ENCODE measurements around the gene CELSR2. TPM values are rescaled to one million over a fixed set of nuclear protein-coding genes. Genes with fewer than 3 reads are reported as not detected.

The CELSR2 gene
- total and polyA plus RNA-seq, 10 donors: 0.20 to 2.9 (median 1.1) TPM

GRCh38 chr1:109259674-109260557 is 10.6 kb downstream of the CELSR2 start:
- Histone ChIP-seq H3K9me3 (no peaks in the 10 kb centered on the region), H3K27ac (no peak overlapping the region), H3K27me3 (replicated peaks in 1 of 7) (peaks cover 0 to 15% (median 0%) of the 10 kb centered on the region in 7 donors), H3K4me1 (peaks cover 0 to 16% (median 9%) of the 10 kb centered on the region in 6 donors), H3K36me3 (no peaks in the 10 kb centered on the region), H3K4me3 (no peak overlapping the region)
- TF ChIP-seq CTCF (IDR thresholded peaks at IDR 0.05 in 8 of 11, conservative IDR thresholded peaks at IDR 0.05 in 3 of 11) (no peak), POLR2AphosphoS5 (IDR thresholded peaks at IDR 0.05) (no peak), POLR2A (IDR thresholded peaks at IDR 0.05) (no peak)
- no peak for DNase-seq
- intact Hi-C loops (cut with DNase I; ENCODE audit: low total_unique reads): no loop called here
- WGBS, 5 donors: 69 to 86% (median 78%) methylated on average over 7 of the region's 7 CpGs

- Histone ChIP-seq H3K27me3 (replicated peaks in 1 of 7) (peaks cover 0 to 10% (median 0%) of the 10 kb centered on the region in 7 donors), H3K27ac (no peak overlapping the region), H3K9me3 (no peaks in the 10 kb centered on the region), H3K4me1 (peaks cover 0 to 11% (median 7%) of the 10 kb centered on the region in 6 donors), H3K4me3 (no peak overlapping the region), H3K36me3 (no peaks in the 10 kb centered on the region)
- no peak for TF ChIP-seq POLR2AphosphoS5 (IDR thresholded peaks at IDR 0.05)
- TF ChIP-seq CTCF (IDR thresholded peaks at IDR 0.05 in 8 of 11, conservative IDR thresholded peaks at IDR 0.05 in 3 of 11): no peak
- TF ChIP-seq POLR2A (IDR thresholded peaks at IDR 0.05): no peak
- DNase-seq: no peak
- 80 to 97% (median 88%) methylated on average over 9 to 16 of the region's 16 CpGs for WGBS, 5 donors
- intact Hi-C loops (cut with DNase I; ENCODE audit: low total_unique reads): no loop called here
Observed at GRCh38 chr1:109261006-109261405, 11.7 kb downstream of the CELSR2 start.

- WGBS, 5 donors: 83 to 91% (median 88%) methylated on average over 6 of the region's 6 CpGs
- no peak for DNase-seq
- Histone ChIP-seq H3K27ac (no peak overlapping the region), H3K27me3 (replicated peaks in 1 of 7) (peaks cover 0 to 10% (median 0%) of the 10 kb centered on the region in 7 donors), H3K36me3 (no peaks in the 10 kb centered on the region), H3K4me1 (peaks cover 0 to 11% (median 7%) of the 10 kb centered on the region in 6 donors), H3K9me3 (no peaks in the 10 kb centered on the region), H3K4me3 (no peak overlapping the region)
- intact Hi-C loops (cut with DNase I; ENCODE audit: low total_unique reads): no loop called here
- no peak for TF ChIP-seq POLR2A (IDR thresholded peaks at IDR 0.05)
- TF ChIP-seq POLR2AphosphoS5 (IDR thresholded peaks at IDR 0.05): no peak
- no peak for TF ChIP-seq CTCF (IDR thresholded peaks at IDR 0.05 in 8 of 11, conservative IDR thresholded peaks at IDR 0.05 in 3 of 11)
Observed at GRCh38 chr1:109261578-109261977, 12.2 kb downstream of the CELSR2 start.

All from spleen (tissue), 11 donors.